ENCODE data around the gene PRKAB2.
"Not testable (repeated sequence)": the region's sequence is repeated elsewhere in the genome, so short reads cannot be mapped to it uniquely, and the experiment has no call there.

PRKAB2 gene

DNA sequence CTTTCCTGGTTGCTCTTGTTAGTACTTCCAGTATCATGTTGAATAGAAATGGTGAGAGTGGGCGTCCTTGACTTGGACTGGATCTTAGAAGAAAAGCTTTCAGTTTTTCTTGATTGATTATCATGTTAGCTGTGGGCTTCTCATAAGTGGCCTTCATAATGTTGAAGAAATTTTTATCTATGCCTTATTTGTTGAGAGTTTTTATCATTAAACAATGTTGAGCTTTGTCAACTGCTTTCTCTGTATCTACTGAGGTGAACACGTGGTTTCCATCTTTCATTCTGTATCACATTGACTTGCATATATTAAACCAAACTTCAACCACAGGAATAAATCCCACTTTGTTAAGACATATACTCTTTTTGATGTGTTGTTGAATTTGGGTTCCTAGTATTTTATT lies 29.4 kb downstream of the PRKAB2 start:
- no peaks in the 10 kb centered on the region for H3K27me3 ChIP-seq
- H3K4me1 ChIP-seq, result no peaks in the 10 kb centered on the region

DNA sequence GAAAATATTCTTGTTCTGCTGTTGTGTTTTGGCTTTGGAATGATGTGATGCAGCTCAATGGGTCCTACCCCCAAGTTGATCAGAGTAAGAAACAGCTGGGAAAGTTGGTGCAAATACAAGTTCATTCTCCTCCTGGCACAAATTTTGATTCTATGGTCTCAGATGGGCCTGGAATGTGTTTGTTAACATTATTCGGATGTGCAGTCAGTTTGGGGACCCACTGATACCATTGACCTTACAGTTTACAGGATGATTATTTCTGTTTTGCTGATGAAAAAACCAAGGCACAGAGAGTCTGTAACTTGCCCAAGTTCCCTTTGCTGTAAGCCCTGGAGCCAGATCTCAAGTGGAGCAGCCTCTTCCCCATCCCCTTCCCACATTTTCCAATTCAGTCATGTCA lies 41.5 kb downstream of the PRKAB2 start:
- DNase-seq; H3K9me3 ChIP-seq; H3K27me3 ChIP-seq; H3K36me3 ChIP-seq; H3K27ac ChIP-seq; H3K4me1 ChIP-seq; intact Hi-C loops (cut with DNase I; ENCODE audit: low total_unique reads); H3K4me3 ChIP-seq: not testable (repeated sequence)

More for the DNA sequence above, 29.4 kb downstream of the PRKAB2 start:
- H3K4me3 ChIP-seq, result no peak overlapping the region
- intact Hi-C loops (cut with DNase I; ENCODE audit: low total_unique reads), result no loop called here
- no peaks in the 10 kb centered on the region for H3K9me3 ChIP-seq
- H3K36me3 ChIP-seq, result no peaks in the 10 kb centered on the region
- TF ChIP-seq, protein P1, sequence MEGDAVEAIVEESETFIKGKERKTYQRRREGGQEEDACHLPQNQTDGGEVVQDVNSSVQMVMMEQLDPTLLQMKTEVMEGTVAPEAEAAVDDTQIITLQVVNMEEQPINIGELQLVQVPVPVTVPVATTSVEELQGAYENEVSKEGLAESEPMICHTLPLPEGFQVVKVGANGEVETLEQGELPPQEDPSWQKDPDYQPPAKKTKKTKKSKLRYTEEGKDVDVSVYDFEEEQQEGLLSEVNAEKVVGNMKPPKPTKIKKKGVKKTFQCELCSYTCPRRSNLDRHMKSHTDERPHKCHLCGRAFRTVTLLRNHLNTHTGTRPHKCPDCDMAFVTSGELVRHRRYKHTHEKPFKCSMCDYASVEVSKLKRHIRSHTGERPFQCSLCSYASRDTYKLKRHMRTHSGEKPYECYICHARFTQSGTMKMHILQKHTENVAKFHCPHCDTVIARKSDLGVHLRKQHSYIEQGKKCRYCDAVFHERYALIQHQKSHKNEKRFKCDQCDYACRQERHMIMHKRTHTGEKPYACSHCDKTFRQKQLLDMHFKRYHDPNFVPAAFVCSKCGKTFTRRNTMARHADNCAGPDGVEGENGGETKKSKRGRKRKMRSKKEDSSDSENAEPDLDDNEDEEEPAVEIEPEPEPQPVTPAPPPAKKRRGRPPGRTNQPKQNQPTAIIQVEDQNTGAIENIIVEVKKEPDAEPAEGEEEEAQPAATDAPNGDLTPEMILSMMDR (IDR thresholded peaks at IDR 0.05), result no peak
- H3K27ac ChIP-seq, result no peak overlapping the region
- no peak for DNase-seq

DNA sequence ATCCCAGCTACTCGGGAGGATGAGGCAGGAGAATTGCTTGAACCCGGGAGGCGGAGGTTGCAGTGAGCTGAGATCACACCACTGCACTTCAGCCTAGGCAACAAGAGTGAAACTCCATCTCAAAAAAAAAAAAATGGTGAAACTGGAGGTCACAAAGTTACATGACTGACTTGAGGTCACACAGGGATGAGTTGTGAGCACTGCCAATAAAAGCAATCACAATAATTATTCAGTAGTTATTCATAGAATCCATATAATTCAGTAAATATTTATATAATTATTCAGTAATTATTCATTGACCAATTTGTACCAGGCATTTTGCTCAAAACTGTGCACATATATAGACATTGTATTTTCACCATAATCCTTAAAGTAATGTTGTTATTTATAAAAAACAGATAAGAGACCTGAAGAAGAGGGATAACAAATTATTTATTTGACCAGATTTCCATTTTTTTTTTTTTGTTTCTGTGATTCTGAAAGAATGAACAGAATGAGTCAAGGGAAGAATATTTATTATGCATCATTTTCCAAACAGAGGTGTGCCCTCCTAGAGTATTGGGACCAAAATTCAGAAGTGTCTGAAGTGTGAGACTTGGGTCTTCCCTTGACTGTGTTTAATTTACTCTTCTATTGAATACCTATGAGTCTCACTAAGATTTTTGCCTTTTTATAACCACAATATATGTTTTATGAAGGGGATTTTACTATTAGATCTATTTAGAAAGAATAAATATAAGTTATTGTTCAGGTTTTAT lies 43.0 kb downstream of the PRKAB2 start:
- intact Hi-C loops (cut with DNase I; ENCODE audit: low total_unique reads), result no loop called here
- H3K27me3 ChIP-seq, result no peaks in the 10 kb centered on the region
- TF ChIP-seq, protein P1 (IDR thresholded peaks at IDR 0.05), result no peak
- H3K27ac ChIP-seq, result no peak overlapping the region
- no peaks in the 10 kb centered on the region for H3K9me3 ChIP-seq
- H3K4me1 ChIP-seq, result no peaks in the 10 kb centered on the region
- no peak overlapping the region for H3K4me3 ChIP-seq
- no peak for DNase-seq
- no peaks in the 10 kb centered on the region for H3K36me3 ChIP-seq

DNA sequence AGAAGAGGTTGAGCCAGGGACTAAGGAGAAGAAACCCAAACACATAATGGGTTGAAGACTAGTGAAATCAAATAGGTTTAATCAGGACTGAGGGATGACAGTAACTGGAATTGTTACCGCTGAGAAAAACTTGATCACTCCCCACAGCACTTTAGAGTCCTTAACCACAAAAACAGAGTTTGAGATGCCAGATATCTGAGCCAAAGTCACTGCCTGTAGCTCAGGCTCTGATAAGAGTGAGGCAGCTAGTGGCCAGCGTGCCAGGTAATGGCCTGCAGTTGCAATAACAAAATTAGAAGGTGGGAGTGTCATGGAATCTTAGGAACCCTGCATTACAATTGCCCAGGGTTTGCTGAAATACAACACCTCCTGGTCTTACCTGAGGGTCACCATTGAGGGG lies 48.0 kb downstream of the PRKAB2 start:
- DNase-seq, result no peak
- H3K4me3 ChIP-seq, result no peak overlapping the region
- no peaks in the 10 kb centered on the region for H3K36me3 ChIP-seq
- H3K9me3 ChIP-seq, result no peaks in the 10 kb centered on the region
- no peaks in the 10 kb centered on the region for H3K4me1 ChIP-seq
- intact Hi-C loops (cut with DNase I; ENCODE audit: low total_unique reads), result no loop called here
- TF ChIP-seq, protein P1 (IDR thresholded peaks at IDR 0.05), result no peak
- H3K27ac ChIP-seq, result no peak overlapping the region
- H3K27me3 ChIP-seq, result no peaks in the 10 kb centered on the region

DNA sequence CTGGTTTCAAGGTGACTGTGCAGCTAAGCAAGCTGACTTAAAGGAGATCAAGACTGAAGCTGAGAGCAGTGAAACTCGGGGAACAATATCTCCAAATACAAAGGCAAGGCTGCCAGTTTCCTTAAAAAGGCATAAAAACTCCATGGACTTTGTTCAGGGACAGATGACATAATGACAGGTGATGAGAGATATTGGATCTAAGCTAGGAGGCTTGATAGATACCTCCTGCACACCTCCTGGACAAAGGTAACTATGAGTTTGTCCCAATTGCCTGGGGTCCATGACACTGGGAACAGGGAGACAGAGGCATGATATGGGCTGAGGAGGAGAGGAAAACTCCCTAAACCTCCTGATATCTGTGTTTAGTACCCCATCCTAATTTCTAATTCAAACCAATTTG lies 55.2 kb downstream of the PRKAB2 start:
- DNase-seq, result no peak
- no peak overlapping the region for H3K4me3 ChIP-seq
- intact Hi-C loops (cut with DNase I; ENCODE audit: low total_unique reads), result no loop called here
- no peak overlapping the region for H3K27ac ChIP-seq
- TF ChIP-seq, protein P1 (IDR thresholded peaks at IDR 0.05), result no peak
- H3K36me3 ChIP-seq, result no peaks in the 10 kb centered on the region
- H3K9me3 ChIP-seq, result no peaks in the 10 kb centered on the region
- no peaks in the 10 kb centered on the region for H3K4me1 ChIP-seq
- no peaks in the 10 kb centered on the region for H3K27me3 ChIP-seq

DNA sequence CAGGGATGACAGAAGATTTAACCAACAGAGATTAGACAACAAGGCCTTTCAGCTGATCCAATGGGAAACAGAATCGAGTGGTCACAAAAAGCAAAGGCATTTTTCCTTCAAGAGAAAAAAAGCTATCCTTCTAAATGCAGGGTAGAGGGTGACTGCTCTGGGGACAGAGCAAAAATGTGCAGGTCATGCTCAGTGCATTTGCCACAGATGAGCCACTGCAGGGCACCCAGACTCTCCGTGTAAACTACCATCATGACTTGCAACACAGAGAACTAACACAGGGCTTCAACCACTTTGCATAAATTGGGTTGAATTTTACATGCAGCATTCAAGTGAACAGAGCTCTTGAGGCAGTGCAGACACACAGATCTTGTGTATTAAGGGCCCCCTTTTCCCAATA lies 56.8 kb downstream of the PRKAB2 start:
- DNase-seq, result no peak
- TF ChIP-seq, protein P1 (IDR thresholded peaks at IDR 0.05), result no peak
- intact Hi-C loops (cut with DNase I; ENCODE audit: low total_unique reads), result no loop called here
- no peaks in the 10 kb centered on the region for H3K4me1 ChIP-seq
- no peaks in the 10 kb centered on the region for H3K27me3 ChIP-seq
- no peak overlapping the region for H3K27ac ChIP-seq
- H3K36me3 ChIP-seq, result no peaks in the 10 kb centered on the region
- H3K9me3 ChIP-seq, result no peaks in the 10 kb centered on the region
- no peak overlapping the region for H3K4me3 ChIP-seq

DNA sequence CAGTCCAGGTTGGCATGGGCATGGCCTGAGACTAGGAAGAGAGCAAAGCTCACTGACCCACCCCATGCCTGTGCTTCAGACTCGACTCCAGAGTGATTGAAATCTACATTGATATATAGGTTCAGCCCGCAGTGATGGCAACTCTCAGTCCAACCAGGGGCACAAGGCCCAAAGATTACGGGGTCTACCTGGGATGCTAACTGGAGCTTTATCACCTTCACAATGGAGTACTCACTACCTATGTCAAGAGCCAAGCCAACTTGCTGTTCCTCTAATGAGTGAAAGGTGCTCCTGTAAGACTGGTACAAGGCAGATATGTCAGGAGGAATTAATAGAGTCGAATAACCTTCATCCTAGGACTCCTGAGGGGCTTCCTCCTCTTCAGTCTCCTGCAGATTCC lies 57.2 kb downstream of the PRKAB2 start:
- H3K9me3 ChIP-seq; H3K4me3 ChIP-seq; H3K27me3 ChIP-seq; H3K27ac ChIP-seq; intact Hi-C loops (cut with DNase I; ENCODE audit: low total_unique reads); H3K4me1 ChIP-seq; H3K36me3 ChIP-seq; DNase-seq: not testable (repeated sequence)

DNA sequence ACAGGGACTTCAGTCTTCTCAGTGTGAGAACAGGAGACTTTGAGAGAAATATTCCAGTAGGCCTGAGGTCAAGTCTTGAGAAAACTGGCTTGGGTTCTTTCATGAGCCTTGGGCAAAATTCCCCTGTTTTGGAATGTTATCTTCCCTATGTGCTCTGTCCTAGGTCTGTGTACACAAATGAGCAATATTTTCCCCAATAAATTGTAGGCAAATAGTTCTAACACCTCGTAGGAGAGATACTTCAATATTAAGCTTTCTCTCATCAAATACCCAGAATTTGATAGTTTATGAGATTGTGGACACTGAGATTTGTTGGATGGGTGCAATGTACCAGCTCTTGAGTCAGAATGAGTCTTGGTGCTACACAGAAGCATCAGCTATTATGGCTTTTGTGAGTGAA lies 57.9 kb downstream of the PRKAB2 start:
- intact Hi-C loops (cut with DNase I; ENCODE audit: low total_unique reads); H3K4me3 ChIP-seq; H3K36me3 ChIP-seq; H3K9me3 ChIP-seq; H3K27me3 ChIP-seq; H3K27ac ChIP-seq; H3K4me1 ChIP-seq; DNase-seq: not testable (repeated sequence)
